Uterus (tissue), 2 donors: Measurements from ENCODE around the gene HHAT.

Experiments used
- CTCF ChIP-seq, 4 experiments: fragments of 200-600 bp in 2 of 4; fragments of 450-650 bp in 2 of 4; sonication (generic) in 2 of 4; IDR thresholded peaks; one replicate each; pipeline ENCODE4 v1.5.1; 2016 to 2019; ENCODE audit warnings: antibody characterized with exemption in 4 of 4, mild to moderate bottlenecking in 2 of 4, moderate library complexity in 1 of 4
- POLR2A ChIP-seq, 2 donors: fragments of 450-650 bp; IDR thresholded peaks; one replicate each; pipeline ENCODE4 v1.6.1; 2016; ENCODE audit warnings: antibody characterized with exemption in 2 of 2, mild to moderate bottlenecking in 1 of 2, moderate library complexity in 1 of 2

DNA sequence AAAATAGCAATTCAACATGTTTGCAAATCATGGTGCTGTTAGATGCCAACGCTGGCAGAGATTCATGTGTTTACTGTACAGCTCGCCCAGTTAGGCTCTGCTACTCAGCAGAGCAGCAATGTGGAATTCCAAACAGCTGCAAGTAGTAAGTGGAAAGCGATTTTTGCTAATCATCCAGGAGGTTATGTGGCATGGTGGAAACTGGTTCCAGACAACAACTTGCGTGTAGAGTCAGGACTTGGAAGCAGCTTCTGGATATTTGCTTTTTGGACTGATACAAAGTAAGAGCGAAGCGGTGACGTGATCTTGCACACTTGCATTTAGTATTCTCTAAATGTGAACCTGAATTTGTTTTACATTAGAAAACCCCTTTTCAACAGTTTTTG is 27.1 kb upstream of the HHAT start:
- no peak for TF ChIP-seq CTCF (IDR thresholded peaks at IDR 0.05)
- TF ChIP-seq POLR2A (IDR thresholded peaks at IDR 0.05), result no peak
